GM18505 (cell line): ENCODE measurements around the gene GALNT5.

Experiments
- ATAC-seq: cut with Tn5 transposase; IDR thresholded peaks from one replicate; pipeline ENCODE4 v1.9.1; 2021; ENCODE audit not compliant: unreplicated experiment
- POLR2A ChIP-seq: IDR thresholded peaks from 4 replicates; pipeline ENCODE4 v1.6.1; 2011; ENCODE audit warnings: borderline replicate concordance; ENCODE audit not compliant: insufficient read depth, insufficient read length; ENCODE audit errors: extremely low read depth

Gene GALNT5

GRCh38 chr2:157287160-157287559 lies 29.7 kb downstream of the GALNT5 start:
- no peak for ATAC-seq
- TF ChIP-seq POLR2A = no peak

GRCh38 chr2:157290525-157290924 lies 33.0 kb downstream of the GALNT5 start:
- no peak for TF ChIP-seq POLR2A
- no peak for ATAC-seq

GRCh38 chr2:157291018-157291417 lies 33.5 kb downstream of the GALNT5 start:
- ATAC-seq = no peak
- no peak for TF ChIP-seq POLR2A

- no peak for ATAC-seq
- no peak for TF ChIP-seq POLR2A
Observed at GRCh38 chr2:157292853-157293252, 35.3 kb downstream of the GALNT5 start.

GRCh38 chr2:157296490-157296889 lies 39.0 kb downstream of the GALNT5 start:
- no peak for TF ChIP-seq POLR2A
- ATAC-seq = no peak

GRCh38 chr2:157296958-157297357 lies 39.5 kb downstream of the GALNT5 start:
- no peak for ATAC-seq
- no peak for TF ChIP-seq POLR2A

GRCh38 chr2:157301307-157301706 lies 43.8 kb downstream of the GALNT5 start:
- no peak for ATAC-seq
- TF ChIP-seq POLR2A = no peak

GRCh38 chr2:157302492-157303099 lies 45.1 kb downstream of the GALNT5 start:
- peak; percentile 69 for ATAC-seq
- no peak for TF ChIP-seq POLR2A

- TF ChIP-seq POLR2A = no peak
- no peak for ATAC-seq
Observed at GRCh38 chr2:157303612-157304011, 46.1 kb downstream of the GALNT5 start.

GRCh38 chr2:157304811-157305722 lies 47.6 kb downstream of the GALNT5 start:
- no peak for ATAC-seq
- TF ChIP-seq POLR2A = no peak

- ATAC-seq = no peak
- no peak for TF ChIP-seq POLR2A
Observed at GRCh38 chr2:157305723-157306110, 48.2 kb downstream of the GALNT5 start.

- ATAC-seq = no peak
- TF ChIP-seq POLR2A = no peak
Observed at GRCh38 chr2:157307021-157307420, 49.5 kb downstream of the GALNT5 start.

- no peak for ATAC-seq
- TF ChIP-seq POLR2A = no peak
Observed at GRCh38 chr2:157309878-157310277, 52.4 kb downstream of the GALNT5 start.

GRCh38 chr2:157311706-157312105 lies 54.2 kb downstream of the GALNT5 start:
- TF ChIP-seq POLR2A = no peak
- no peak for ATAC-seq
